WTC11 (cell line): ENCODE measurements around the gene IL23A. TPM values are rescaled to one million over a fixed set of nuclear protein-coding genes. Genes with fewer than 3 reads are reported as not detected.
A peak's percentile ranks its signal among the peaks of the same experiment; 100 is the strongest.

Experiments used
- ATAC-seq: fragments of 200-7000 bp; cut with Tn5 transposase; 2 replicates; pipeline ENCODE4 v1.10.0; 2021; ENCODE audit warnings: mild to moderate bottlenecking, moderate library complexity
- CTCF ChIA-PET: fragments of 300-600 bp; sonication (Branson Sonifier 250); formaldehyde crosslinking; loops from one replicate; lab custom pipeline; 2021; ENCODE audit warnings: antibody characterized with exemption; lab: Charles Lee
- POLR2A ChIA-PET: fragments of 350-600 bp; sonication (Branson Sonifier 250); formaldehyde crosslinking; loops from one replicate; lab custom pipeline; 2021; ENCODE audit warnings: antibody characterized with exemption; lab: Charles Lee
- DNase-seq: peaks from one replicate; pipeline ENCODE4 v3.0.0; 2021; ENCODE audit warnings: low spot score
- H3K27ac Mint-ChIP-seq: 2 replicates; pipeline ENCODE4 v1.8.0; 2021; ENCODE audit warnings: mixed read lengths
- H3K27me3 Mint-ChIP-seq: 2 replicates; pipeline ENCODE4 v1.8.0; 2021; ENCODE audit warnings: low read depth, mild to moderate bottlenecking, moderate library complexity, mixed read lengths
- H3K36me3 Mint-ChIP-seq: 2 replicates; pipeline ENCODE4 v1.8.0; 2021; ENCODE audit warnings: mixed read lengths
- H3K4me1 Mint-ChIP-seq: 2 replicates; pipeline ENCODE4 v1.8.0; 2022; ENCODE audit warnings: mixed read lengths
- H3K4me3 Mint-ChIP-seq: 2 replicates; pipeline ENCODE4 v1.8.0; 2021; ENCODE audit warnings: mild to moderate bottlenecking, moderate library complexity, mixed read lengths
- H3K9me3 Mint-ChIP-seq: 2 replicates; pipeline ENCODE4 v1.8.0; 2021; ENCODE audit warnings: mixed read lengths
- CBFB ChIP-seq: sonication (generic); formaldehyde crosslinking; IDR thresholded peaks from 2 replicates; pipeline ENCODE4 v1.8.1; 2022; ENCODE audit warnings: mild to moderate bottlenecking, low read depth, missing genetic modification reagents
- CREM ChIP-seq: sonication (generic); formaldehyde crosslinking; IDR thresholded peaks from 2 replicates; pipeline ENCODE4 v1.8.1; 2022; ENCODE audit warnings: mild to moderate bottlenecking, missing genetic modification reagents, moderate library complexity
- E2F1 ChIP-seq: sonication (generic); formaldehyde crosslinking; IDR thresholded peaks from 2 replicates; pipeline ENCODE4 v1.8.0; 2022; ENCODE audit warnings: mild to moderate bottlenecking, missing genetic modification reagents
- ESRRA ChIP-seq: sonication (generic); formaldehyde crosslinking; IDR thresholded peaks from 2 replicates; pipeline ENCODE4 v1.8.1; 2022; ENCODE audit warnings: mild to moderate bottlenecking, missing genetic modification reagents, borderline replicate concordance
- FOXP4 ChIP-seq: sonication (generic); formaldehyde crosslinking; IDR thresholded peaks from 2 replicates; pipeline ENCODE4 v1.8.0; 2022; ENCODE audit warnings: mild to moderate bottlenecking, missing genetic modification reagents
- GABPB1 ChIP-seq: sonication (generic); formaldehyde crosslinking; IDR thresholded peaks from 2 replicates; pipeline ENCODE4 v1.8.1; 2023; ENCODE audit warnings: mild to moderate bottlenecking, missing genetic modification reagents
- HMGXB4 ChIP-seq: sonication (generic); formaldehyde crosslinking; IDR thresholded peaks from 2 replicates; pipeline ENCODE4 v1.8.1; 2023; ENCODE audit warnings: mild to moderate bottlenecking, moderate library complexity, missing genetic modification reagents
- MXD4 ChIP-seq: fragments of 250-450 bp; sonication (Bioruptor Pico); IDR thresholded peaks from 2 replicates; pipeline ENCODE4 v1.8.0; 2021; ENCODE audit warnings: mild to moderate bottlenecking, moderate library complexity, borderline replicate concordance
- NFATC4 ChIP-seq: fragments of 250-450 bp; sonication (Bioruptor Pico); IDR thresholded peaks from 2 replicates; pipeline ENCODE4 v1.9.0; 2021; ENCODE audit warnings: mild to moderate bottlenecking
- PRDM15 ChIP-seq: sonication (generic); formaldehyde crosslinking; IDR thresholded peaks from 2 replicates; pipeline ENCODE4 v1.8.0; 2022; ENCODE audit warnings: missing genetic modification reagents
- PRRX2 ChIP-seq: fragments of 250-450 bp; sonication (Bioruptor Pico); IDR thresholded peaks from 2 replicates; pipeline ENCODE4 v1.8.0; 2021; ENCODE audit warnings: mild to moderate bottlenecking
- RELA ChIP-seq: sonication (generic); formaldehyde crosslinking; IDR thresholded peaks from 2 replicates; pipeline ENCODE4 v1.8.1; 2022; ENCODE audit warnings: missing genetic modification reagents, mild to moderate bottlenecking, borderline replicate concordance
- STAT6 ChIP-seq: sonication (generic); formaldehyde crosslinking; conservative IDR thresholded peaks from 2 replicates; pipeline ENCODE4 v1.8.1; 2023; ENCODE audit warnings: mild to moderate bottlenecking, low read depth, missing genetic modification reagents, moderate library complexity
- TP53 ChIP-seq: sonication (generic); formaldehyde crosslinking; IDR thresholded peaks from 2 replicates; pipeline ENCODE4 v1.8.1; 2023; ENCODE audit warnings: mild to moderate bottlenecking, missing genetic modification reagents
- ZBTB21 ChIP-seq: sonication (generic); formaldehyde crosslinking; IDR thresholded peaks from 2 replicates; pipeline ENCODE4 v1.8.1; 2023; ENCODE audit warnings: mild to moderate bottlenecking, missing genetic modification reagents, borderline replicate concordance
- ZNF121 ChIP-seq: sonication (generic); formaldehyde crosslinking; IDR thresholded peaks from 2 replicates; pipeline ENCODE4 v1.8.0; 2023; ENCODE audit warnings: missing genetic modification reagents
- ZNF317 ChIP-seq: sonication (generic); formaldehyde crosslinking; IDR thresholded peaks from 2 replicates; pipeline ENCODE4 v1.8.1; 2023; ENCODE audit warnings: low read depth, mild to moderate bottlenecking, moderate library complexity, missing genetic modification reagents, borderline replicate concordance
- ZNF416 ChIP-seq: fragments of 250-450 bp; sonication (Bioruptor Pico); IDR thresholded peaks from 2 replicates; pipeline ENCODE4 v1.9.0; 2021; ENCODE audit warnings: mild to moderate bottlenecking, inconsistent platforms
- ZNF532 ChIP-seq: fragments of 250-450 bp; sonication (Bioruptor Pico); IDR thresholded peaks from 2 replicates; pipeline ENCODE4 v1.9.0; 2021; ENCODE audit warnings: mild to moderate bottlenecking, borderline replicate concordance
- total RNA-seq: library from RNA; stranded (reverse); gene quantifications from 3 replicates; pipeline ENCODE4 v1.2.3, GENCODE V29; 2021

Gene IL23A
- total RNA-seq, 1 experiment from 2014 or later: 2.9 TPM

GRCh38 chr12:56317675-56318074 lies 21.0 kb upstream of the IL23A start:
- Mint-ChIP-seq H3K4me1 (peaks cover 8% of the 10 kb centered on the region), H3K27ac (no peak overlapping the region), H3K27me3 (no peaks in the 10 kb centered on the region), H3K4me3 (no peak overlapping the region), H3K9me3 (no peaks in the 10 kb centered on the region), H3K36me3 (peaks cover 21% of the 10 kb centered on the region)
- DNase-seq (peak; percentile 36), ATAC-seq (no peak)
- POLR2A ChIA-PET: interaction anchor here (2.2 kb wide), 1 partner anchor 21 kb away, joined by 13 read pairs; the partner anchor contains the start of gene IL23A
- no peak for TF ChIP-seq ZBTB21 (CRISPR knock-in tag)
- no peak for TF ChIP-seq GABPB1 (CRISPR knock-in tag)
- no peak for TF ChIP-seq MXD4
- no peak for TF ChIP-seq ESRRA (CRISPR knock-in tag)
- no peak for TF ChIP-seq CREM (CRISPR knock-in tag)
- no peak for TF ChIP-seq NFATC4 (CRISPR knock-in tag)
- no peak for TF ChIP-seq ZNF532 (CRISPR knock-in tag)
- CTCF ChIA-PET: interaction anchor here (0.6 to 4.5 kb wide), 6 partner anchors 12 to 145 kb away, joined by 3 to 59 read pairs (median 13); partner anchors contain the start of genes SMARCC2 and STAT2

GRCh38 chr12:56321027-56321426 lies 17.7 kb upstream of the IL23A start:
- CTCF ChIA-PET: no interaction called here

More at GRCh38 chr12:56321027-56321426, 17.7 kb upstream of the IL23A start:
- TF ChIP-seq PRDM15 (CRISPR knock-in tag) (no peak), FOXP4 (CRISPR knock-in tag) (no peak), ESRRA (CRISPR knock-in tag) (no peak), ZNF121 (CRISPR knock-in tag) (no peak), ZNF317 (CRISPR knock-in tag) (no peak), RELA (no peak), STAT6 (CRISPR knock-in tag) (no peak), PRRX2 (CRISPR knock-in tag) (no peak), TP53 (CRISPR knock-in tag) (no peak), E2F1 (CRISPR knock-in tag) (no peak), CBFB (CRISPR knock-in tag) (no peak), ZNF416 (CRISPR knock-in tag) (no peak), HMGXB4 (CRISPR knock-in tag) (no peak)
- Mint-ChIP-seq H3K4me3 (no peak overlapping the region), H3K36me3 (peaks cover 41% of the 10 kb centered on the region), H3K4me1 (no peaks in the 10 kb centered on the region), H3K27me3 (no peaks in the 10 kb centered on the region), H3K9me3 (no peaks in the 10 kb centered on the region), H3K27ac (no peak overlapping the region)
- POLR2A ChIA-PET: interaction anchor here (0.6 to 1.2 kb wide), 2 partner anchors 99 to 315 kb away, joined by 3 to 4 read pairs; no protein-coding TSS in a partner anchor
- DNase-seq: no peak
- no peak for ATAC-seq
